Neural progenitor cell (in vitro differentiated cells): ENCODE results near the gene FOXO6.

ENCODE experiments used
- CTCF ChIP-seq: fragments of 200-600 bp; sonication (generic); IDR thresholded peaks from 2 replicates; pipeline ENCODE4 v1.5.1; 2017; ENCODE audit warnings: antibody characterized with exemption, mild to moderate bottlenecking
- EZH2 ChIP-seq: fragments of 200-600 bp; sonication (generic); IDR thresholded peaks from 2 replicates; pipeline ENCODE4 v1.6.1; 2017; ENCODE audit warnings: antibody characterized with exemption, mild to moderate bottlenecking, moderate library complexity

GRCh38 chr1:41401899-41402298, 40.7 kb downstream of the FOXO6 start:
- TF ChIP-seq CTCF (no peak), EZH2 (no peak)
